HS-27A (cell line): ENCODE results near the gene CCDC188.

ENCODE experiments used
- DNase-seq: peaks from one replicate; pipeline ENCODE4 v3.0.0-alpha.2; 2012; ENCODE audit warnings: low read depth, missing footprints

The CCDC188 gene

GRCh38 chr22:20150381-20151275 lies at the start of gene CCDC188:
CCDC188 (minus strand) TSS chr22:20151055; CDS start chr22:20150986, 69 bp downstream.
- no peak for DNase-seq

GRCh38 chr22:20199906-20200305 lies 49.1 kb upstream of the CCDC188 start:
- no peak for DNase-seq

- DNase-seq, result no peak
These were observed 48.6 kb upstream of the CCDC188 start for GRCh38 chr22:20199413-20199842.

- DNase-seq, result no peak
These were observed 47.9 kb upstream of the CCDC188 start for GRCh38 chr22:20198557-20199319.

- no peak for DNase-seq
These were observed 46.7 kb upstream of the CCDC188 start for GRCh38 chr22:20197407-20198030.

GRCh38 chr22:20196094-20196842 lies 45.4 kb upstream of the CCDC188 start:
- DNase-seq, result no peak

GRCh38 chr22:20194681-20195593 lies 44.1 kb upstream of the CCDC188 start:
- DNase-seq, result no peak

- no peak for DNase-seq
These were observed 43.1 kb upstream of the CCDC188 start for GRCh38 chr22:20193761-20194494.

GRCh38 chr22:20192972-20193760 lies 42.3 kb upstream of the CCDC188 start:
- DNase-seq, result no peak

- no peak for DNase-seq
These were observed 41.6 kb upstream of the CCDC188 start for GRCh38 chr22:20192293-20192971.

- no peak for DNase-seq
These were observed 40.9 kb upstream of the CCDC188 start for GRCh38 chr22:20191803-20192202.

- no peak for DNase-seq
These were observed 40.2 kb upstream of the CCDC188 start for GRCh38 chr22:20191000-20191515.

GRCh38 chr22:20188567-20188877 lies 37.7 kb upstream of the CCDC188 start:
- no peak for DNase-seq

- DNase-seq, result no peak
These were observed 37.1 kb upstream of the CCDC188 start for GRCh38 chr22:20187777-20188566.

GRCh38 chr22:20186871-20187546 lies 36.2 kb upstream of the CCDC188 start:
- DNase-seq, result no peak

GRCh38 chr22:20186183-20186870 lies 35.5 kb upstream of the CCDC188 start:
- no peak for DNase-seq

GRCh38 chr22:20185750-20186149 lies 34.9 kb upstream of the CCDC188 start:
- no peak for DNase-seq
